ENCODE measurements around the gene TNS4. TPM values are rescaled to one million over a fixed set of nuclear protein-coding genes. Genes with fewer than 3 reads are reported as not detected.

Gene TNS4
- total RNA-seq, 1 experiment from 2014 or later = 127 TPM

- peak overlapping the region; percentile 59 for H3K4me2 ChIP-seq (ENCODE audit: low read length)
These were observed 16.6 kb upstream of the TNS4 start for GRCh38 chr17:40517981-40518380.

GRCh38 chr17:40517286-40517662 lies 15.9 kb upstream of the TNS4 start:
- Histone ChIP-seq H3K9me2 (replicated peaks; ENCODE audit: low read length) (no peaks in the 10 kb centered on the region), H3K4me1 (ENCODE audit: insufficient read depth, low read length) (peaks cover 82% of the 10 kb centered on the region), H3K36me3 (ENCODE audit: low read depth, low read length) (no peaks in the 10 kb centered on the region), H3K27me3 (ENCODE audit: low read length) (no peaks in the 10 kb centered on the region), H3F3A (ENCODE audit: low read length, unreplicated experiment) (peaks cover 15% of the 10 kb centered on the region), H2AFZ (ENCODE audit: low read length) (no peak overlapping the region), H3K9ac (ENCODE audit: low read length) (peak overlapping the region; percentile 80), H3K9me3 (ENCODE audit: low read length) (no peaks in the 10 kb centered on the region), H3K4me3 (ENCODE audit: low read length) (peak overlapping the region; percentile 4; the same call in 1 of the 2 replicates), H3K79me2 (ENCODE audit: low read length) (peaks cover 9% of the 10 kb centered on the region), H3K27ac (ENCODE audit: low read length) (peak overlapping the region; percentile 100), H4K20me1 (ENCODE audit: low read length) (no peaks in the 10 kb centered on the region), H3K4me2 (ENCODE audit: low read length) (peak overlapping the region; percentile 66)
- DNase-seq (no peak), ATAC-seq (no peak)
- ChIA-PET POLR2A (ENCODE audit: unreplicated experiment) (interaction anchor here (0.7 to 0.9 kb wide), 2 partner anchors 27 to 41 kb away, joined by 3 to 12 read pairs; no protein-coding TSS in a partner anchor), CTCF (interaction anchor here (0.6 kb wide), 1 partner anchor 131 kb away, joined by 5 read pairs; no protein-coding TSS in a partner anchor)
- no peak for TF ChIP-seq EZH2 (IDR thresholded peaks at IDR 0.05; ENCODE audit: low read length, unreplicated experiment)
- TF ChIP-seq, protein P1, sequence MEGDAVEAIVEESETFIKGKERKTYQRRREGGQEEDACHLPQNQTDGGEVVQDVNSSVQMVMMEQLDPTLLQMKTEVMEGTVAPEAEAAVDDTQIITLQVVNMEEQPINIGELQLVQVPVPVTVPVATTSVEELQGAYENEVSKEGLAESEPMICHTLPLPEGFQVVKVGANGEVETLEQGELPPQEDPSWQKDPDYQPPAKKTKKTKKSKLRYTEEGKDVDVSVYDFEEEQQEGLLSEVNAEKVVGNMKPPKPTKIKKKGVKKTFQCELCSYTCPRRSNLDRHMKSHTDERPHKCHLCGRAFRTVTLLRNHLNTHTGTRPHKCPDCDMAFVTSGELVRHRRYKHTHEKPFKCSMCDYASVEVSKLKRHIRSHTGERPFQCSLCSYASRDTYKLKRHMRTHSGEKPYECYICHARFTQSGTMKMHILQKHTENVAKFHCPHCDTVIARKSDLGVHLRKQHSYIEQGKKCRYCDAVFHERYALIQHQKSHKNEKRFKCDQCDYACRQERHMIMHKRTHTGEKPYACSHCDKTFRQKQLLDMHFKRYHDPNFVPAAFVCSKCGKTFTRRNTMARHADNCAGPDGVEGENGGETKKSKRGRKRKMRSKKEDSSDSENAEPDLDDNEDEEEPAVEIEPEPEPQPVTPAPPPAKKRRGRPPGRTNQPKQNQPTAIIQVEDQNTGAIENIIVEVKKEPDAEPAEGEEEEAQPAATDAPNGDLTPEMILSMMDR (conservative IDR thresholded peaks at IDR 0.05; ENCODE audit: low read depth, low read length) = no peak
- TF ChIP-seq EZH2phosphoT487 (IDR thresholded peaks at IDR 0.05; ENCODE audit: borderline replicate concordance, low read length) = no peak
- intact Hi-C loops (cut with micrococcal nuclease) = loop anchor here (2.0 kb wide), 1 partner anchor 18 kb away; no protein-coding TSS in a partner anchor
- BruUV-seq (replicated peaks) = TSS peak; percentile 61

More at GRCh38 chr17:40517981-40518380, 16.6 kb upstream of the TNS4 start:
- intact Hi-C loops (cut with micrococcal nuclease) = loop anchor here (2.0 kb wide), 1 partner anchor 19 kb away; no protein-coding TSS in a partner anchor
- no peaks in the 10 kb centered on the region for H3K9me3 ChIP-seq (ENCODE audit: low read length)
- DNase-seq (no peak), ATAC-seq (no peak)
- H3F3A ChIP-seq (ENCODE audit: low read length, unreplicated experiment) = peaks cover 21% of the 10 kb centered on the region
- TF ChIP-seq EZH2 (IDR thresholded peaks at IDR 0.05; ENCODE audit: low read length, unreplicated experiment) (no peak), EZH2phosphoT487 (IDR thresholded peaks at IDR 0.05; ENCODE audit: borderline replicate concordance, low read length) (no peak)
- TF ChIP-seq, protein P1 (conservative IDR thresholded peaks at IDR 0.05; ENCODE audit: low read depth, low read length) = no peak
- peaks cover 86% of the 10 kb centered on the region for H3K4me1 ChIP-seq (ENCODE audit: insufficient read depth, low read length)
- peak overlapping the region; percentile 80 for H3K9ac ChIP-seq (ENCODE audit: low read length)
- POLR2A ChIA-PET (ENCODE audit: unreplicated experiment) = interaction anchor here (0.7 to 0.9 kb wide), 2 partner anchors 28 to 42 kb away, joined by 3 to 12 read pairs; no protein-coding TSS in a partner anchor
- H3K4me3 ChIP-seq (ENCODE audit: low read length) = 0 out of 2 replicates have a peak overlapping the region, but pooled peaks have one; percentile 24
- H3K27me3 ChIP-seq (ENCODE audit: low read length) = no peaks in the 10 kb centered on the region
- H3K9me2 ChIP-seq (replicated peaks; ENCODE audit: low read length) = no peaks in the 10 kb centered on the region
- H3K79me2 ChIP-seq (ENCODE audit: low read length) = peaks cover 9% of the 10 kb centered on the region
- H2AFZ ChIP-seq (ENCODE audit: low read length) = no peak overlapping the region
- CTCF ChIA-PET = no interaction called here
- H4K20me1 ChIP-seq (ENCODE audit: low read length) = no peaks in the 10 kb centered on the region
- BruUV-seq (replicated peaks) = TSS peak; percentile 62
- no peaks in the 10 kb centered on the region for H3K36me3 ChIP-seq (ENCODE audit: low read depth, low read length)
- H3K27ac ChIP-seq (ENCODE audit: low read length) = peak overlapping the region; percentile 100
